Measurements from ENCODE around the gene MPZL1.
"Not testable (repeated sequence)": the region's sequence is repeated elsewhere in the genome, so short reads cannot be mapped to it uniquely, and the experiment has no call there.

The MPZL1 gene

GRCh38 chr1:167819849-167820683, 98.3 kb downstream of the MPZL1 start:
- peak; percentile 11 for DNase-seq

- no peak for DNase-seq
Measured at GRCh38 chr1:167820684-167821355, 99.0 kb downstream of the MPZL1 start.

GRCh38 chr1:167821356-167821685, 99.5 kb downstream of the MPZL1 start:
- DNase-seq = no peak

- no peak for DNase-seq
Measured at GRCh38 chr1:167821969-167822685, 100.3 kb downstream of the MPZL1 start.

GRCh38 chr1:167824163-167824794, 102.5 kb downstream of the MPZL1 start:
- no peak for DNase-seq

GRCh38 chr1:167825419-167826079, 103.8 kb downstream of the MPZL1 start:
- no peak for DNase-seq

GRCh38 chr1:167826127-167826526, 104.3 kb downstream of the MPZL1 start:
- no peak for DNase-seq

GRCh38 chr1:167829868-167830267, 108.1 kb downstream of the MPZL1 start:
- DNase-seq = no peak

GRCh38 chr1:167830668-167831067, 108.9 kb downstream of the MPZL1 start:
- DNase-seq = not testable (repeated sequence)

- no peak for DNase-seq
Measured at GRCh38 chr1:167832693-167833092, 110.9 kb downstream of the MPZL1 start.

GRCh38 chr1:167833904-167834303, 112.1 kb downstream of the MPZL1 start:
- DNase-seq = no peak

GRCh38 chr1:167836197-167836596, 114.4 kb downstream of the MPZL1 start:
- DNase-seq = no peak

GRCh38 chr1:167837326-167837725, 115.5 kb downstream of the MPZL1 start:
- no peak for DNase-seq

GRCh38 chr1:167839009-167839408, 117.2 kb downstream of the MPZL1 start:
- no peak for DNase-seq
